Measurements from ENCODE around the gene TAF1B. TPM values are rescaled to one million over a fixed set of nuclear protein-coding genes. Genes with fewer than 3 reads are reported as not detected.

TAF1B gene
- total and polyA plus RNA-seq, 10 of the 15 experiments (the other 5 are each of a cell fraction or from before 2014, with no cell fraction given), result 8.1 to 18.3 (median 12.4) TPM

GRCh38 chr2:9836517-9836916 is 6.8 kb upstream of the TAF1B start:
- FAIRE-seq, result no peak
- CTCF ChIA-PET, result no interaction called here
- ATAC-seq, result no peak
- POLR2A ChIA-PET, result no interaction called here
- Histone ChIP-seq H3K9ac (ENCODE audit: control insufficient read depth, insufficient read depth, low read length) (no peak overlapping the region), H3K9me3 (replicated peaks; ENCODE audit: control insufficient read depth, insufficient read depth, low read length) (no peaks in the 10 kb centered on the region), H4K20me1 (ENCODE audit: control insufficient read depth, insufficient read depth) (no peaks in the 10 kb centered on the region), H3K36me3 (ENCODE audit: control insufficient read depth in 2 of 2, insufficient read depth in 2 of 2, low read length in 1 of 2) (no peaks in the 10 kb centered on the region), H2AFZ (ENCODE audit: control insufficient read depth, low read depth, low read length) (no peak overlapping the region), H3K4me3 (no peak overlapping the region), H3K4me1 (ENCODE audit: control insufficient read depth, insufficient read depth, low read length) (no peaks in the 10 kb centered on the region), H3K27ac (ENCODE audit: control insufficient read depth, insufficient read depth) (no peak overlapping the region), H3K4me2 (ENCODE audit: control insufficient read depth, insufficient read depth) (no peak overlapping the region), H3K79me2 (ENCODE audit: control insufficient read depth, insufficient read depth, low read length) (no peaks in the 10 kb centered on the region), H3K27me3 (replicated peaks in 1 of 2; ENCODE audit: control insufficient read depth in 2 of 2, insufficient read depth in 2 of 2, low read length in 1 of 2) (no peaks in the 10 kb centered on the region; a peak in 2 of 4 replicates)
- in situ Hi-C loops (cut with MboI), result no loop called here
- 30% methylated on average over 3 of the region's 3 CpGs for WGBS (ENCODE audit: insufficient coverage, insufficient replicate concordance, low lambda C conversion rate, missing lambda C conversion rate)
- RAD21 ChIA-PET (ENCODE audit: unreplicated experiment), result no interaction called here
- intact Hi-C loops (cut with micrococcal nuclease; ENCODE audit: unreplicated experiment), result no loop called here
- no peak for DNase-seq (ENCODE audit: low read depth, low spot score)
- no TSS peak for BruUV-seq (replicated peaks)
- SMC1A ChIA-PET (ENCODE audit: uncharacterized antibody, unreplicated experiment), result interaction anchor here (1.2 kb wide), 1 partner anchor 8 kb away, joined by 3 read pairs; no protein-coding TSS in a partner anchor
- TF ChIP-seq E2F8 (IDR thresholded peaks at IDR 0.05; ENCODE audit: low read depth, partially characterized antibody) (no peak), USF1 (IDR thresholded peaks at IDR 0.05; ENCODE audit: borderline replicate concordance, extremely low read length, insufficient read depth, low read depth, low read length) (no peak), RAD51 (IDR thresholded peaks at IDR 0.05) (no peak), LARP7 (IDR thresholded peaks at IDR 0.05) (no peak), CBX3 (IDR thresholded peaks at IDR 0.05; ENCODE audit: borderline replicate concordance, low read depth) (no peak), HDAC6 (IDR thresholded peaks at IDR 0.05; ENCODE audit: unreplicated experiment) (no peak), SMAD5 (IDR thresholded peaks at IDR 0.05; ENCODE audit: low read depth) (no peak), NFYA (IDR thresholded peaks at IDR 0.05; ENCODE audit: borderline replicate concordance, low read depth, low read length) (no peak), IKZF2 (IDR thresholded peaks at IDR 0.05) (no peak), ESRRA (IDR thresholded peaks at IDR 0.05; ENCODE audit: low read length) (no peak), ATF3 (IDR thresholded peaks at IDR 0.05; ENCODE audit: borderline replicate concordance, extremely low read depth, low read depth, low read length) (no peak), EED (IDR thresholded peaks at IDR 0.05; ENCODE audit: low read depth) (no peak), CUX1 (IDR thresholded peaks at IDR 0.05; ENCODE audit: insufficient replicate concordance, low read depth, low read length) (no peak), SMAD1 (IDR thresholded peaks at IDR 0.05; ENCODE audit: low read depth, partially characterized antibody) (no peak)

All from GM12878 (cell line).